Astrocyte (in vitro differentiated cells and primary cell): ENCODE results near the gene ESRRB.

Experiments used
- CTCF ChIP-seq: IDR thresholded peaks from 2 replicates; pipeline ENCODE4 v1.5.1; 2011; ENCODE audit warnings: low read depth, mild to moderate bottlenecking, inconsistent platforms, low read length, moderate library complexity; ENCODE audit not compliant: insufficient read depth
- EZH2 ChIP-seq: IDR thresholded peaks from 2 replicates; pipeline ENCODE4 v1.6.1; 2012; ENCODE audit warnings: mild to moderate bottlenecking, low read length, inconsistent platforms; ENCODE audit not compliant: insufficient read depth

DNA sequence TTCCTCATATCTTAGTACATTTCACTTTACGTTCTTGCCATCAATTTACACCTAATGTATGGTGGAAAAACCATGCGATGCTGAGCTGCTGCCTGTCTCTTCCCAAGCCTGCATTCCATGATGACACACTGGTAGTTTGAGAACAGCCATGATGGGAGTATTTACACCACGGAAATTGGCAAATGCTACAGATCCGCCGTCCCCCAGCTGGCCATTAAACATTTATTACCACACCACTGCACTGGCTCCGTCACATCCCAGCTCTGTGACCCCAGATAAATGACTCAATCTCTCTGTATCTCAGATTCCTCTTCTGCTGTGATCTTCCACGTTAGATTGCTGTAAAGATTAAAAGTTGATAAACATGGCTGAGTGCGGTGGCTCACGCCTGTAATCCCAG is 13.9 kb downstream of the ESRRB start:
- no peak for TF ChIP-seq CTCF
- TF ChIP-seq EZH2, result no peak
